Measurements from ENCODE around the gene TNFAIP2.

Gene TNFAIP2

GRCh38 chr14:103094406-103095209 is 28.7 kb upstream of the TNFAIP2 start, which contains the start of gene EXOC3L4:
TSS of gene EXOC3L4 (plus strand) at chr14:103094725. CDS start at chr14:103100220, 5,495 bp downstream.
- DNase-seq = no peak

DNA sequence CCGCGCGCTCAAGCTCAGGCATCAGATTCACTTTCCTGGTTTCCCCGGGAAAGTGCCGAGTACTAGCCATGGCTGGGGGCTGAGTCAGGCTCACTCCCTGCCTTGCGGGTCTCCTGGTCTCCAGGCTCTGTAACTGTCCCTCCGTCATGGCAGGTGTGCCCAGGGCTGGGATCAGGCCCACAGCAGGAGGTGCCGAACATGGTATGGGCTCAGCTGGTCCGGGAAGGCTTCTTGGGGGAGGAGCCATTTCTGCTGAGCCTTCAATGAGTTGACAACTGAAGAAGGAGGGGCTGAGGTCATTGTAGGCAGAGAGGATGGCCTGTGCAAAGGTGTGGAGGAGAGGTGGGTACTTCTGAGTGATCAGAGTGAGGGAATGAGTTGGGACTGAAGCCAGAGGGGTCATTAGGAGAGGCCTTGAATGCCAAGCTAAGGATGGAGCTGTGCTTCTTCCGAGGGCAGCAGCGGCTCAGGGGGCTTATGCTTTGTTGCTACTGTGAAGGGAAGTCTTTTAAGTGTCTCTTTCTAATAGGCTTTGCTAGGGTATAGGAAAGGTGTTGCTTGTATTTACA is 28.0 kb upstream of the TNFAIP2 start:
- no peak for DNase-seq

DNA sequence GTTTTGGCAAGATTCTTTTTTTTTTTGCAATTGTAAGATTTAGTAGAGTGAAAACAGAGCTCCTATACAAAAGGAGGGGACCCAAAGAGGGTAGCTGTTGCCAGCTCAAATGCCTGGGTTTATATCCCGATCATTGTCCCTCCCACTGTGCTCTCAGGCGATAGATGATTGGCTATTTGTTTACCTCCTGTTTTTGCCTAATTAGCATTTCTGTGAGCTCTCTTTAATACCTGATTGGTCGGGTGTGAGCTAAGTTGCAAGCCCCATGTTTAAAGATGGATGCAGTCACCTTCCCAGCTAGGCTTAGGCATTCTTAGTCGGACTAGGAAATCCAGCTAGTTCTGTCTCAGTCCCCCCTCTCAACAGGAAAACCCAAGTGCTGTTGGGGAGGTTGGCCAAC is 26.9 kb upstream of the TNFAIP2 start:
- no peak for DNase-seq

DNA sequence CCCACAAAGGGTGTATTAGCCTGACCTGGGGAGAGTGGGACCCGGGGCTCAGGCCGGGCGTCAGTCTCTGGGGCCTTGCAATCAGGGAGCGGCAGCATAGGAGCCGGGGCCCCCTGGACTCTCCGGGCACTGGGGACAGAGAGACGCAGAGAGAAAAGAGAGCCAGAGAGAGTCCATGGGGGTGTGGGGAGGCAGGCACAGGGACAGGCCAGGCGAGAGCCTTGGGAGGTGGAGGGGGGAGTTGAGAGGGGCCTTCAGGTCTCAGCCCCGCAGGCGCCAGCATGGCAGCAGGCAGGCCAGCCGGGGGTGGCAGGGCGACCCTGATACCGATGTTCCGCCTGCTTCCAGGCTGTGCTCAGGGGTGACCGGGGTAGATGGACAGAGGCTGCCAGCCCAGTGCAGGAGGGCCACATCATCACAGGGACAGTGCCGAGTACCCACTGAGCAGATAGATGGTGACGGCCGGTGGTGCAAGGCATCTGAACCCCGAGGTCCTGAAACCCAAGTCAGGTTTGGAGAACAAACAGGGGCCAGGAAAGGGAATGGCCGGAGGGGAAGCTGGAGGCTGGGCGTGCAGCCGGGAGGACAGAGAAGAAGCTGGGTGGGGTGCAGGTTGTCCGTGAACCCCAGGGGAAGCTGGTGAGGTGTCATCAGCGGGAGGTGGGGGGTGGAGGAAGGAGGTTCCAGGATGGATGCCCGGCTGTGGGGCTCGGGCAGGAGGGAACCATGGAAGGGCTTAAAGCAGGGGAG is 25.8 kb upstream of the TNFAIP2 start:
- no peak for DNase-seq

DNA sequence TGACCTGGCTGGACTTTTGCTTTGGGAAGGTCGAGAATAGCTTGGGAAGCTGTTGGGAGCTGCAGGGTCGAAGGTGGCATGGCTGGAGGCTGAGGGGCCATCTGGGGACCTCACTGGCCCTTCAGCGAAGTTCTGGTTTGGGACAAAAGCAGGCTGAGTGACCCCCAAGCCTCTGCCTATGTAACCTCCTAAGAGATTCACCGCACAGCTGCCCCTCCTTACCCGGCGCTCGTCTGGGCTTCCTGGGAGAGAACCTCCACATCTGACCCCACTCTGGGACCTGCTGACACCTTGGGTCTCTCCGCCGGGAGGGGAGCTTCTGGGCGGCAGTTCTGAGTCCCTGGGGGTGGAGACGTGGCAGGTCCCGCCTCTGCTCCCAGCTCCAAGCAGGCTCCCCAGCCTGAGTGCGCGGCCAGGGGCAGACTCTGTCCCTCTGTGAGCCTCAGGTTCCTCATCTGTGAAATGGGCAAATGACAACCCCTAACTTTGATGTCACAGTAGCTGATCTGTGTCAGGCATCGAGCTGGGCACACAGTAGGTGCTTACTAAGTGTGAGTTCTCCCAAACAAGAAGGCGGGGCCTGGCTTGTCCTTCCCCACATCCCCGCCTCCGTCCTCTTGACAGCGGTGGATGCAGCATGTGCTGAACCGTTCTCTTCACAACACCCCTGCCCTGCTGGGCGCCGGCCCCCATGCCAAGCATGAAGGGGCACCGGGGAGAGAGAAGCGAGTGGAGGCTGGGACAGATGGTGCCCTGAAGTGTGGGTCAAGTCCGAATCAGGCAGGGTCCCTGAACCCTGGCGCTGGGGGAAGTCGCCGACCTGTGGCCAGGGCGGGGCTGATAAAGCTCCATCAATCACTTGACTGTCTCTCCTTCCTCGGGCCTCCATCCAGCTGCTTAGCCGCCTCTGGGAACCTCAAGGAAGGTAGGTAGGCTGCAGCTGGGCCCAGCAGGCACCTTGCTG is 25.0 kb upstream of the TNFAIP2 start:
- no peak for DNase-seq

GRCh38 chr14:103099081-103099732 is 24.1 kb upstream of the TNFAIP2 start:
- no peak for DNase-seq

- DNase-seq = no peak
These were observed 23.5 kb upstream of the TNFAIP2 start for GRCh38 chr14:103099733-103100280.

GRCh38 chr14:103100281-103101121 is 22.8 kb upstream of the TNFAIP2 start:
- DNase-seq = no peak

- no peak for DNase-seq
These were observed 21.9 kb upstream of the TNFAIP2 start for GRCh38 chr14:103101257-103101962.

DNA sequence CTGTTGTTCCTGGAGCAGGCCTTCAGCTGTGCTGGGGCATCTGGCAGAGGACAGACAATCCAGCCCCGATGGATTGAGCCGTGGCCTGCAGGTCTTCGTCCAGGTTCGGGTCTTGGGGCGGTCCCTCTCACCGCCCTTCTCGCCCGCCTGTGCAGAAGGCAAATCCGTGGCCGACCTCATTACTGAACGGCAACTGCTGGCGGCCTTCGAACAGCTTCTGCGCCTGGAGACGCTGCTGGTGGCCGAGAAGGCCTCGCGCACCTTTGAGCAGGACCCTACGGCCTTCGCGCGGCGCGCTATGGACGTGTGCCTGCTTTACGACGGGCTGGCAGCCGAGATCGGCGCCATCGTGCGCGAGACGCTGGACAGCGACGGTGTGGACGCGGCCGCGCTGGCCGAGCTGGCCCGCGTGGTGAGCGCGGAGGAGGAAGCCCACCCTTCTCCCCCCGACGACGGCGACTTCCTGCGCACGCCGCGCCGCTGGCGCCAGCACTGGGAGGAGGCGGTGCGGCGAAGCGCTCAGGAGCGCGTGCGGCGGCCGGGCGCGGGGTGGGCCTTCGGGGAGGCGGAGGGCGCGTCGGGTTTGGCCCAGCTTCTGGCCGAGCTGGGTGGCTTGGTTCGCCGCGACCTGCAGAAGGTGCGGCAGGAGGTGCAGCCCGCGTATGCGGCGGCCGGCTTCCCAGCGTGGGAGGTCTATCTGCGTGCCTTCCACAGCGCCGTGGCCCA is 21.1 kb upstream of the TNFAIP2 start:
- no peak for DNase-seq

GRCh38 chr14:103102689-103103260 is 20.5 kb upstream of the TNFAIP2 start:
- no peak for DNase-seq

DNA sequence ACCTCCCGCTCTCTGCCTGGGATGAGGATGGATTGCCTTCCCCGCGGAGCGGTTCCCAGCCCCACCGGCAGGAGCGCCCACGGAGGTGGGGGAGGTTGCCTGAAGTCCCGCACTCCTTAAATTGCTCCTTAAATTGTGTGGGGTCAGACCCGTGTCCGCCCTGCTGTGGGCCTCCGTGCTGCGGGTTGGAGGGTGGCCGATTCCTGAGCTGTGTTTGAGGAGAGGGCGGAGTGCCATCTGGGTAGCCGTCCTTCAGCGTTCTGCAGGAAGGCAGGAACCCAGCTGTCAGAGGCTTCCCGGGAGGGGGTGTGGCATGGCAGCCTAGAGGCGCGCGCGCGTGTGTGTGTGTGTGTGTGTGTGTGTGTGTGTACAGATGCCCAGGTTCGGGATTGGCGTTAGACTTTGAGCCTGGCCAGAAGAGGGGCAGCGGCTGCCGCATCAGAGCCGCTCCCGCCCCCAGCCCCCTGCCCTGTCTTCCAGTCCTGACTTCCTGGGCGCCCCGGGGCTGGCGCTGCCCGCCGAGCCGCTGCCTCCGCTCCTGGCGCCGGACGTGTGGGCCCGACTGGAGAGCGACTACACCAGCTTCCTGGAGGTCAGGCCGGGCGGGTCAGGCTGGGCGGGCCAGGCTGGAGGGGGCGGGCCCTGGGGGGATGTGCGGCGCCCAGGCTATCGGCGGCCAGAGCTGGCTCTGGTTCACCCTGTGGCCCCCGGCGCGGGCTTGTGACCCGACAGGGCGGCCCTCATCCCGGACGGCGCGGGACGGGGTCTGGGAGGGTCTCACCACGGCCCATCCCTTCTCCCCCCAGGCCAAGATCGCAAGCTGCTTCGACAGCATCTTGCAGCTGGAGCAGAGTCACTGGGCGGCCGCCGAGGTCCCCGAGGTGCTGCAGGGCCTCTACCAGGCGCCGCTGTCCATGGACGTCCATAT is 19.5 kb upstream of the TNFAIP2 start:
- DNase-seq = peak; percentile 44

DNA sequence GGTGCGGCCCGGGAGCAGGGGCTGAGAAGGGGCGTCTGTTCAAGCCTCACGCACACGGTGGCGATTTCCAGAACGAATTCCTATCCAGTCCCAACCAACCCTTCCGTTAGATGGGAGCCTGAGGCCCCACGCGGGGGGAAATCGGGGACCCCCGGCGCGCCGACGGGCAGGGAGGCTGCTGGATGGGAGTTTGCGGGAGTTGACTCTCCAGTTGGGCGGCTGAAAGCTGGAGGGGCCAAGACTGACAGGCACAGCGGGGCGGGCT is 18.9 kb upstream of the TNFAIP2 start:
- no peak for DNase-seq

DNA sequence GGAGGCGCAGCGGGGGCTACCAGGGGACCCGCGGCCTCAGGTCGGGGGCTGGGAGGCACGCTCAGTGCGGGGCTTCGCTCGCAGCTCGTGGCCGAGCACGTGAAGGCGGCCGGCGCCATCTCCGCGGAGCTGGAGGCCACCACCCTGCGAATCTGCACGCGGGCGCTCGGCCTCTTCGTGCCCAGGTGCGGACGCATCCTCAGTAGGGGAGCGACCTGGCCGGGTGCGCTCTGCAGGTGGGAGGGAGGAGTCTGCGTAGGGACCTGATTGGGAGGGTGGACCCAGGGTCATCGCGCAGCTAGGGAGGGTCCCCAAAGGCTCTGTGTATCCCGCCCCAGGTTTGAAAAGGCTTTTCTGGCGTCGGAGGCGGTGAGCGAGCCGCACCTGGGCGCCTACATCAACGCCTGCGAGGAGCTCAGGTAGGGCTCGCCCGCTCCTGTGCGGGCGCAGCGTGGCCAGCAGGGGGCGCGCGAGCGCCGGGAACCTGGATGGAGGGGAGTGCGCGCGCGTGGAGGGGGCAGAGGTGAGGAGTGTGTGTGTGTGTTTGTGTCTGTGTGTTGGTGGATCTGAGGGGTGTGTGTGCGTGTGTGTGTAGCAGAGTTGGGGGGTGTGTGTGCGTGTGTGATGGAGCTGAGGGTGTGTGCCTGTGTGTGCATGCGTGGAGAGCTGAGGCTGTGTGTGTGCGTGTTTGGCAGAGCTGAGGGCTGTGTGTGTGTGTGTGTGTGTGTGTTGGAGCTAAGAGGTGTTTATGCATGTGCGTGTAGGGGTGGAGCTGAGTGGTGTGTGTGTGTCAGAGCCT is 18.4 kb upstream of the TNFAIP2 start:
- peak; percentile 41 for DNase-seq

DNA sequence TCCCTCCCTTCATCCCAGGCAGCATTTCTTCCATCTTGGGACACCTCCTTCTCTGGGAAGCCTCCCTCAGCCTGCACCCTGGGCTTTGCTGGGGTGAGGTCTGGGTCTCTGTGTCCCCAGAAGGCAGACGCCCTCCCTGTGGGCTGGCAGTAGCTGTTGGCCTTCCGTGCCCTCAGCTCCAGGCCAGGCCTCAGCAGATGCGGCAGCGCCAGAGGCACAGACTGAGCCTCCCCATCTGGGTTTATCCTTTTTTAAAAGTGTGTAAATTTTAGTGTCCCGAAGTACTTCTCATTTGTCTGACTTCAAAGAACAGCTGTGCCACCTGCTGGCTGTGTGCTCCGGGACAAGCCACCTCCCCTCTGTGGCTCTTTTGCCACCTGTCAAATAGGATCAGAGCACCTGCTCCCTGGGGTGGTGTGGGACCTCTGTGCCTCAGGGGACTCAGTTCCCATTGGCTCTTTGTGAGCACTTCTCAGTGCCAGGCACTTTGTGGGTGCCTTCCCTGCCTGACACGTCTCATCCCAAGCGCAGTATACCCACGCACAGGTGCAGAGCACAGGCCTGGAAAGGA is 17.6 kb upstream of the TNFAIP2 start:
- DNase-seq = no peak

GRCh38 chr14:103107455-103107854 is 15.8 kb upstream of the TNFAIP2 start:
- DNase-seq = no peak
